HepG2 (cell line): ENCODE measurements around the gene AMER1. TPM values are rescaled to one million over a fixed set of nuclear protein-coding genes. Genes with fewer than 3 reads are reported as not detected.

ENCODE experiments used
- ATAC-seq: fragments of 200-7000 bp; cut with Tn5 transposase; 3 replicates; pipeline ENCODE4 v1.9.1; 2020; ENCODE audit warnings: mild to moderate bottlenecking, moderate library complexity
- BruUV-seq: library from RNA; stranded (reverse); fragments of 400-500 nt; replicated peaks from 2 replicates; lab custom pipeline; 2021; lab: Mats Ljungman, UMichigan
- CTCF ChIA-PET: fragments of 300-600 bp; formaldehyde crosslinking; extraction: SDS; loops from one replicate; lab custom pipeline; 2021; ENCODE audit warnings: low total read pairs, inconsistent platforms, low intra/inter-chr PET ratio; lab: Yijun Ruan, JAX
- POLR2A ChIA-PET: fragments of 350-600 bp; sonication (Branson Sonifier 250); formaldehyde crosslinking; loops from one replicate; lab custom pipeline; 2020; ENCODE audit warnings: antibody characterized with exemption, inconsistent platforms; lab: Yijun Ruan, JAX
- DNase-seq: peaks from one replicate; pipeline ENCODE4 v3.0.0-alpha.2; 2015; ENCODE audit warnings: low spot score
- FAIRE-seq: peaks from 3 replicates; lab custom pipeline; 2011; peaks lifted over from hg19 to GRCh38; lab: Jason Lieb, UNC
- H2AFZ ChIP-seq: one replicate; pipeline ENCODE4 v1.6.1; 2011; ENCODE audit warnings: low read length, inconsistent platforms
- H3K27ac ChIP-seq: fragments of 300-600 bp; 3 replicates; pipeline ENCODE4 v1.8.0; 2011; ENCODE audit warnings: mixed run types, mild to moderate bottlenecking, mixed read lengths, low read length, inconsistent platforms; ENCODE audit not compliant: insufficient read depth; ENCODE audit errors: extremely low read length
- H3K27me3 ChIP-seq, 2 experiments: fragments of 200-600 bp in 1 of 2; 2 replicates in 1 of 2; 3 replicates in 1 of 2; pipeline versions ENCODE4 v1.6.0 to v1.8.0; 2011; ENCODE audit warnings: low read length in 2 of 2, mild to moderate bottlenecking in 2 of 2, moderate library complexity in 2 of 2, inconsistent platforms in 1 of 2; ENCODE audit not compliant: insufficient read depth in 2 of 2, control insufficient read depth in 1 of 2
- H3K36me3 ChIP-seq, 2 experiments: fragments of 200-600 bp in 1 of 2; replicated peaks in 1 of 2; 2 replicates in 1 of 2; 3 replicates in 1 of 2; pipeline versions ENCODE4 v1.5.1 to v1.8.0; 2011; ENCODE audit warnings: low read length in 2 of 2, inconsistent platforms in 1 of 2; ENCODE audit not compliant: insufficient read depth in 2 of 2, control insufficient read depth in 1 of 2
- H3K4me1 ChIP-seq: 2 replicates; pipeline ENCODE4 v1.5.1; 2012; ENCODE audit warnings: low read length, inconsistent platforms; ENCODE audit not compliant: insufficient read depth
- H3K4me2 ChIP-seq: 2 replicates; pipeline ENCODE4 v1.6.0; 2011; ENCODE audit warnings: low read depth, low read length, inconsistent platforms
- H3K4me3 ChIP-seq, 3 experiments: fragments of 200-600 bp in 1 of 3; sonication (generic), shearing (Covaris generic) in 1 of 3; replicated peaks in 1 of 3; 2 replicates each; pipeline ENCODE4 v1.5.1; 2011 to 2016; ENCODE audit warnings: low read length in 3 of 3, inconsistent platforms in 2 of 3, low read depth in 2 of 3, mild to moderate bottlenecking in 2 of 3, control low read depth in 1 of 3, mixed read lengths in 1 of 3; ENCODE audit not compliant: insufficient read depth in 1 of 3
- H3K79me2 ChIP-seq: one replicate; pipeline ENCODE4 v1.6.1; 2011; ENCODE audit warnings: low read length, inconsistent platforms; ENCODE audit not compliant: insufficient read depth
- H3K9ac ChIP-seq: 2 replicates; pipeline ENCODE4 v1.6.0; 2011; ENCODE audit warnings: mild to moderate bottlenecking, low read depth, low read length, inconsistent platforms; ENCODE audit not compliant: insufficient read depth
- H3K9me3 ChIP-seq: 2 replicates; pipeline ENCODE4 v1.5.1; 2012; ENCODE audit warnings: mild to moderate bottlenecking, low read length
- H4K20me1 ChIP-seq: 2 replicates; pipeline ENCODE4 v1.6.0; 2011; ENCODE audit warnings: inconsistent platforms, mild to moderate bottlenecking, low read length, moderate library complexity; ENCODE audit not compliant: insufficient read depth
- ARNT2 ChIP-seq: sonication (generic); formaldehyde crosslinking; IDR thresholded peaks from 2 replicates; pipeline ENCODE4 v1.8.0; 2022; ENCODE audit warnings: mild to moderate bottlenecking, low read depth, missing genetic modification reagents, moderate library complexity
- FOXK2 ChIP-seq: fragments of 450-650 bp; IDR thresholded peaks from 2 replicates; pipeline ENCODE4 v1.6.1; 2016
- GATAD1 ChIP-seq: IDR thresholded peaks from 2 replicates; pipeline ENCODE4 v1.6.1; 2016; ENCODE audit warnings: missing genetic modification reagents, missing compliant biosample characterization
- GMEB2 ChIP-seq: IDR thresholded peaks from 2 replicates; pipeline ENCODE4 v1.6.1; 2016; ENCODE audit warnings: missing biosample characterization, missing genetic modification reagents, low read depth
- GTF3A ChIP-seq: sonication (generic); formaldehyde crosslinking; conservative IDR thresholded peaks from 2 replicates; pipeline ENCODE4 v1.4.0; 2020; ENCODE audit warnings: mild to moderate bottlenecking, missing genetic modification reagents
- MEIS1 ChIP-seq: sonication (generic); formaldehyde crosslinking; IDR thresholded peaks from 2 replicates; pipeline ENCODE4 v1.9.0; 2021; ENCODE audit warnings: mild to moderate bottlenecking, missing genetic modification reagents, moderate library complexity, borderline replicate concordance
- RAD51 ChIP-seq: fragments of 450-650 bp; IDR thresholded peaks from 2 replicates; pipeline ENCODE4 v1.6.1; 2016; ENCODE audit warnings: borderline replicate concordance
- RBFOX2 ChIP-seq: fragments of 200-400 bp; formaldehyde crosslinking; IDR thresholded peaks from 2 replicates; pipeline ENCODE4 v1.6.1; 2017; ENCODE audit warnings: low read depth, mild to moderate bottlenecking, low read length
- ZBTB7B ChIP-seq: sonication (generic); formaldehyde crosslinking; IDR thresholded peaks from 2 replicates; pipeline ENCODE4 v1.4.0; 2020; ENCODE audit warnings: missing genetic modification reagents
- ZNF17 ChIP-seq: sonication (generic); formaldehyde crosslinking; IDR thresholded peaks from 2 replicates; pipeline ENCODE4 v1.5.0; 2020; ENCODE audit warnings: mild to moderate bottlenecking, missing genetic modification reagents
- ZNF20 ChIP-seq: sonication (generic); formaldehyde crosslinking; IDR thresholded peaks from 2 replicates; pipeline ENCODE4 v1.4.0; 2020; ENCODE audit warnings: mild to moderate bottlenecking, moderate library complexity, missing genetic modification reagents
- ZNF564 ChIP-seq: sonication (generic); formaldehyde crosslinking; IDR thresholded peaks from 2 replicates; pipeline ENCODE4 v1.8.1; 2023; ENCODE audit warnings: mild to moderate bottlenecking, missing genetic modification reagents
- ZNF614 ChIP-seq: IDR thresholded peaks from 2 replicates; pipeline ENCODE4 v1.6.1; 2018; ENCODE audit warnings: missing biosample characterization, missing genetic modification reagents, inconsistent platforms, borderline replicate concordance
- ZNF75D ChIP-seq: sonication (generic); formaldehyde crosslinking; IDR thresholded peaks from 2 replicates; pipeline ENCODE4 v1.8.1; 2023; ENCODE audit warnings: missing genetic modification reagents, mild to moderate bottlenecking, borderline replicate concordance
- ZNF879 ChIP-seq: sonication (generic); formaldehyde crosslinking; IDR thresholded peaks from 2 replicates; pipeline ENCODE4 v1.8.1; 2023; ENCODE audit warnings: missing genetic modification reagents
- WGBS: methylation state at CpG from one replicate; pipeline ENCODE4 v1.1.6; 2017; ENCODE audit warnings: low lambda C conversion rate; 5-methylcytosine and 5-hydroxymethylcytosine counted together
- in situ Hi-C: cut with HindIII; loops from 2 replicates; pipeline ENCODE4 v1.10.0; 2017; ENCODE audit warnings: low pct_unique_long_range_greater_than_20kb; ENCODE audit not compliant: extremely low pct_ligation_motif_present
- intact Hi-C: fragments of 100-400 bp; cut with micrococcal nuclease; formaldehyde crosslinking; loops from one replicate; pipeline ENCODE4 v1.10.0; 2022; ENCODE audit not compliant: unreplicated experiment
- polyA plus RNA-seq, 8 experiments: library from polyadenylated mRNA; depleted of rRNA in 3 of 8; stranded (reverse) in 7 of 8; unstranded in 1 of 8; fragments of >200 nt; fragmentation: Illumina TruSeq in 4 of 8; extraction: Trizol in 4 of 8; gene quantifications; 2 replicates each; pipeline versions ENCODE4 v1.2.1 to v1.2.3, GENCODE V29; 2011 to 2016; ENCODE audit warnings: low read depth in 4 of 8, missing spikeins in 1 of 8, mixed read lengths in 1 of 8; ENCODE audit not compliant: insufficient read depth in 1 of 8
- total RNA-seq, 5 experiments: library from RNA; depleted of rRNA; stranded (reverse); fragments of >200 nt; fragmentation: Illumina TruSeq; extraction: Trizol; gene quantifications; 2 replicates each; pipeline ENCODE4 v1.2.3, GENCODE V29; 2016; ENCODE audit warnings: low read depth in 1 of 5
- TF ChIP-seq, protein P1 (sequence below): sonication (generic); formaldehyde crosslinking; IDR thresholded peaks from 2 replicates; pipeline ENCODE4 v1.5.0; 2020; ENCODE audit warnings: missing genetic modification reagents
- TF ChIP-seq, protein P2 (sequence below): IDR thresholded peaks from 2 replicates; pipeline ENCODE4 v1.6.1; 2016

Gene AMER1
- total and polyA plus RNA-seq, 2 of the 13 experiments (the other 11 are each of a cell fraction or from before 2014, with no cell fraction given) = 2.8 to 10.8 TPM

GRCh38 chrX:64191281-64192010 lies 14.1 kb downstream of the AMER1 start:
- Histone ChIP-seq H4K20me1 (no peaks in the 10 kb centered on the region), H3K9ac (no peak overlapping the region), H3K4me3 (no peak overlapping the region), H3K4me2 (no peak overlapping the region), H3K79me2 (no peaks in the 10 kb centered on the region), H2AFZ (no peak overlapping the region), H3K27ac (no peak overlapping the region), H3K4me1 (peaks cover 12% of the 10 kb centered on the region), H3K27me3 (no peaks in the 10 kb centered on the region), H3K36me3 (peaks cover 1 to 3% of the 10 kb centered on the region in 2 experiments; a peak in 3 of 5 replicates), H3K9me3 (no peaks in the 10 kb centered on the region)
- DNase-seq = no peak
- intact Hi-C loops (no loop called here), in situ Hi-C loops (no loop called here)
- no peak for FAIRE-seq
- BruUV-seq = TSS peak; percentile 20
- ChIA-PET CTCF (no interaction called here), POLR2A (no interaction called here)
- no peak for ATAC-seq
- WGBS = 100% methylated on average over 4 of the region's 19 CpGs
- TF ChIP-seq GMEB2 (no peak), ZNF20 (CRISPR knock-in tag) (no peak), GTF3A (CRISPR knock-in tag) (no peak), ZNF614 (no peak), RBFOX2 (no peak), ARNT2 (CRISPR knock-in tag) (no peak), RAD51 (no peak), ZNF75D (CRISPR knock-in tag) (no peak), GATAD1 (CRISPR knock-in tag) (no peak), ZBTB7B (CRISPR knock-in tag) (no peak), ZNF879 (CRISPR knock-in tag) (no peak), FOXK2 (no peak), MEIS1 (no peak), ZNF17 (CRISPR knock-in tag) (no peak), ZNF564 (CRISPR knock-in tag) (no peak)
- TF ChIP-seq, protein P1, sequence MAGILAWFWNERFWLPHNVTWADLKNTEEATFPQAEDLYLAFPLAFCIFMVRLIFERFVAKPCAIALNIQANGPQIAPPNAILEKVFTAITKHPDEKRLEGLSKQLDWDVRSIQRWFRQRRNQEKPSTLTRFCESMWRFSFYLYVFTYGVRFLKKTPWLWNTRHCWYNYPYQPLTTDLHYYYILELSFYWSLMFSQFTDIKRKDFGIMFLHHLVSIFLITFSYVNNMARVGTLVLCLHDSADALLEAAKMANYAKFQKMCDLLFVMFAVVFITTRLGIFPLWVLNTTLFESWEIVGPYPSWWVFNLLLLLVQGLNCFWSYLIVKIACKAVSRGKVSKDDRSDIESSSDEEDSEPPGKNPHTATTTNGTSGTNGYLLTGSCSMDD (CRISPR knock-in tag) = no peak
- TF ChIP-seq, protein P2, sequence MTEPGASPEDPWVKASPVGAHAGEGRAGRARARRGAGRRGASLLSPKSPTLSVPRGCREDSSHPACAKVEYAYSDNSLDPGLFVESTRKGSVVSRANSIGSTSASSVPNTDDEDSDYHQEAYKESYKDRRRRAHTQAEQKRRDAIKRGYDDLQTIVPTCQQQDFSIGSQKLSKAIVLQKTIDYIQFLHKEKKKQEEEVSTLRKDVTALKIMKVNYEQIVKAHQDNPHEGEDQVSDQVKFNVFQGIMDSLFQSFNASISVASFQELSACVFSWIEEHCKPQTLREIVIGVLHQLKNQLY (CRISPR knock-in tag) = no peak
